Sigmoid colon (tissue), 4 donors: ENCODE results near the gene CORO2B.

Experiments used
- EP300 ChIP-seq, 4 donors: sonication (generic); formaldehyde crosslinking; IDR thresholded peaks; one replicate each; pipeline ENCODE4 v1.6.1; 2017; ENCODE audit warnings: antibody characterized with exemption in 4 of 4
- POLR2A ChIP-seq, 2 donors: fragments of 450-650 bp; IDR thresholded peaks; one replicate each; pipeline ENCODE4 v1.6.1; 2016; ENCODE audit warnings: antibody characterized with exemption in 2 of 2, mild to moderate bottlenecking in 2 of 2, moderate library complexity in 2 of 2
- TF ChIP-seq, protein P1 (sequence below), 4 experiments: fragments of 450-650 bp in 3 of 4; fragments of 200-600 bp in 1 of 4; IDR thresholded peaks; one replicate each; pipeline ENCODE4 v1.5.1; 2016 to 2019; ENCODE audit warnings: antibody characterized with exemption in 4 of 4, mild to moderate bottlenecking in 3 of 4, moderate library complexity in 2 of 4

DNA sequence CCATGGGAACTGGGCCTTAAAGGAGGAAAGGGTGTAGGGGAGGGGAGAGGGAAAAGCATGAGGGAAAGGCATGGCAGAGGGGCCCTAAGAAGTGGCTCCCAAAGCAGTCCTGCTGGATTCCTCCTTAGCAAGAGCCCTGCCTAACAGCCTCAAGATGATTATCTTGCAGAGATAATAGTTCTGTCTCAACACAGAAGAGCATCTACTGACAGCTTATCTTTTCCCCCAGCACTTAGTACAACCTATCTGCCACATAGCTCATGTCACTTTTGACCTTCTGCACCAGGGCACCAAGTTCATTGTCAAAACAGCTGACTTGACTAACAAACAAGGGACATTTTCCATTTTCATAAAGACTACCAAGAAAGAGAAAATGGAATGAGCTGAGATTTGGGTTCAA, 155.6 kb downstream of the CORO2B start:
- no peak for TF ChIP-seq POLR2A (IDR thresholded peaks at IDR 0.05)
- TF ChIP-seq, protein P1, sequence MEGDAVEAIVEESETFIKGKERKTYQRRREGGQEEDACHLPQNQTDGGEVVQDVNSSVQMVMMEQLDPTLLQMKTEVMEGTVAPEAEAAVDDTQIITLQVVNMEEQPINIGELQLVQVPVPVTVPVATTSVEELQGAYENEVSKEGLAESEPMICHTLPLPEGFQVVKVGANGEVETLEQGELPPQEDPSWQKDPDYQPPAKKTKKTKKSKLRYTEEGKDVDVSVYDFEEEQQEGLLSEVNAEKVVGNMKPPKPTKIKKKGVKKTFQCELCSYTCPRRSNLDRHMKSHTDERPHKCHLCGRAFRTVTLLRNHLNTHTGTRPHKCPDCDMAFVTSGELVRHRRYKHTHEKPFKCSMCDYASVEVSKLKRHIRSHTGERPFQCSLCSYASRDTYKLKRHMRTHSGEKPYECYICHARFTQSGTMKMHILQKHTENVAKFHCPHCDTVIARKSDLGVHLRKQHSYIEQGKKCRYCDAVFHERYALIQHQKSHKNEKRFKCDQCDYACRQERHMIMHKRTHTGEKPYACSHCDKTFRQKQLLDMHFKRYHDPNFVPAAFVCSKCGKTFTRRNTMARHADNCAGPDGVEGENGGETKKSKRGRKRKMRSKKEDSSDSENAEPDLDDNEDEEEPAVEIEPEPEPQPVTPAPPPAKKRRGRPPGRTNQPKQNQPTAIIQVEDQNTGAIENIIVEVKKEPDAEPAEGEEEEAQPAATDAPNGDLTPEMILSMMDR (IDR thresholded peaks at IDR 0.05), result no peak
- TF ChIP-seq EP300 (IDR thresholded peaks at IDR 0.05), result no peak
